SK-N-SH (cell line): ENCODE measurements around the gene R3HDML. TPM values are rescaled to one million over a fixed set of nuclear protein-coding genes. Genes with fewer than 3 reads are reported as not detected.

ENCODE experiments used
- CTCF ChIA-PET: fragments of 300-600, 350-600 bp; formaldehyde crosslinking; extraction: SDS; loops from one replicate; lab custom pipeline; 2021; lab: Yijun Ruan, JAX
- POLR2A ChIA-PET: fragments of 350-600 bp; sonication (Branson Sonifier 250); formaldehyde crosslinking; extraction: SDS; loops from one replicate; lab custom pipeline; 2020; ENCODE audit warnings: antibody characterized with exemption, inconsistent platforms; lab: Yijun Ruan, JAX
- DNase-seq: peaks from one replicate; pipeline ENCODE4 v3.0.0; 2012
- H2AFZ ChIP-seq: fragments of 200-600 bp; sonication (generic); 2 replicates; pipeline ENCODE4 v1.8.1; 2016; ENCODE audit warnings: antibody characterized with exemption, mild to moderate bottlenecking, low read depth
- H3F3A ChIP-seq: fragments of 200-600 bp; sonication (generic); replicated peaks from 2 replicates; pipeline ENCODE3; 2016; ENCODE audit warnings: antibody characterized with exemption, mild to moderate bottlenecking; ENCODE audit not compliant: insufficient read depth
- H3K27ac ChIP-seq, 2 experiments: fragments of 200-500 bp in 1 of 2; fragments of 200-600 bp in 1 of 2; sonication (Bioruptor generic) in 1 of 2; sonication (generic), shearing (Covaris generic) in 1 of 2; 2 replicates each; pipeline versions ENCODE4 v1.5.1 to v1.6.1; 2014 to 2016; ENCODE audit warnings: low read depth in 2 of 2, inconsistent platforms in 1 of 2, low read length in 1 of 2, mild to moderate bottlenecking in 1 of 2, mixed read lengths in 1 of 2
- H3K27me3 ChIP-seq: fragments of 200-600 bp; sonication (generic), shearing (Covaris generic); 2 replicates; pipeline ENCODE4 v1.6.1; 2016; ENCODE audit warnings: mixed run types; ENCODE audit not compliant: insufficient read depth
- H3K36me3 ChIP-seq, 2 experiments: fragments of 200-500 bp in 1 of 2; fragments of 200-600 bp in 1 of 2; sonication (Bioruptor generic) in 1 of 2; sonication (generic) in 1 of 2; replicated peaks in 1 of 2; 2 replicates each; pipeline versions ENCODE3 to v1.5.1; 2014 to 2016; ENCODE audit warnings: low read length in 1 of 2, mild to moderate bottlenecking in 1 of 2; ENCODE audit not compliant: insufficient read depth in 2 of 2, control insufficient read depth in 1 of 2
- H3K4me1 ChIP-seq, 2 experiments: fragments of 200-500 bp in 1 of 2; fragments of 200-600 bp in 1 of 2; sonication (Bioruptor generic) in 1 of 2; sonication (generic), shearing (Covaris generic) in 1 of 2; 2 replicates each; pipeline versions ENCODE4 v1.5.1 to v1.6.1; 2014 to 2016; ENCODE audit warnings: low read depth in 1 of 2, low read length in 1 of 2, mixed run types in 1 of 2; ENCODE audit not compliant: insufficient read depth in 2 of 2, control insufficient read depth in 1 of 2
- H3K4me2 ChIP-seq: fragments of 200-600 bp; sonication (generic), shearing (Covaris generic); 2 replicates; pipeline ENCODE4 v1.6.1; 2017; ENCODE audit warnings: mixed run types
- H3K4me3 ChIP-seq, 2 experiments: fragments of 200-500 bp in 1 of 2; fragments of 200-600 bp in 1 of 2; sonication (Bioruptor generic) in 1 of 2; sonication (generic), shearing (Covaris generic) in 1 of 2; 2 replicates each; pipeline versions ENCODE4 v1.5.1 to v1.8.1; 2014 to 2016; ENCODE audit warnings: low read depth in 2 of 2, inconsistent platforms in 1 of 2, low read length in 1 of 2, mild to moderate bottlenecking in 1 of 2, mixed read lengths in 1 of 2, moderate library complexity in 1 of 2
- H3K79me2 ChIP-seq: fragments of 200-600 bp; sonication (generic); 2 replicates; pipeline ENCODE4 v1.8.1; 2017; ENCODE audit warnings: mild to moderate bottlenecking; ENCODE audit not compliant: insufficient read depth
- H3K9ac ChIP-seq: fragments of 200-600 bp; sonication (generic); 2 replicates; pipeline ENCODE4 v1.6.1; 2017; ENCODE audit warnings: mixed run types
- H3K9me2 ChIP-seq: fragments of 200-600 bp; sonication (generic); 2 replicates; pipeline ENCODE4 v1.6.1; 2017; ENCODE audit warnings: mixed run types
- H3K9me3 ChIP-seq: fragments of 200-600 bp; sonication (generic); 2 replicates; pipeline ENCODE4 v1.6.1; 2017; ENCODE audit warnings: mixed run types, mild to moderate bottlenecking, moderate library complexity
- H4K20me1 ChIP-seq: fragments of 200-600 bp; sonication (generic); 2 replicates; pipeline ENCODE4 v1.6.1; 2017; ENCODE audit warnings: mild to moderate bottlenecking, mixed run types; ENCODE audit not compliant: insufficient read depth
- CHD2 ChIP-seq: fragments of 150-350 bp; IDR thresholded peaks from 2 replicates; pipeline ENCODE4 v1.6.1; 2018; ENCODE audit warnings: low read length; ENCODE audit not compliant: partially characterized antibody
- CTCF ChIP-seq: fragments of 200-600 bp; sonication (generic); IDR thresholded peaks from 2 replicates; pipeline ENCODE4 v1.6.1; 2017; ENCODE audit warnings: antibody characterized with exemption, mild to moderate bottlenecking, moderate library complexity
- ELF1 ChIP-seq: IDR thresholded peaks from 2 replicates; pipeline ENCODE4 v1.4.0; 2012
- EZH2phosphoT487 ChIP-seq: fragments of 200-600 bp; sonication (generic); IDR thresholded peaks from 2 replicates; pipeline ENCODE4 v1.6.1; 2017; ENCODE audit warnings: low read depth, mixed run types, mild to moderate bottlenecking, antibody characterized with exemption, moderate library complexity, borderline replicate concordance
- FOXJ3 ChIP-seq: sonication (generic); formaldehyde crosslinking; IDR thresholded peaks from 2 replicates; pipeline ENCODE4 v1.5.1; 2020; ENCODE audit warnings: mild to moderate bottlenecking, missing genetic modification reagents
- FOXM1 ChIP-seq: IDR thresholded peaks from 2 replicates; pipeline ENCODE4 v1.4.0; 2012; ENCODE audit warnings: low read depth, mild to moderate bottlenecking
- IRF3 ChIP-seq: fragments of 150-350 bp; IDR thresholded peaks from 2 replicates; pipeline ENCODE4 v1.6.1; 2016; ENCODE audit warnings: mild to moderate bottlenecking, low read depth, low read length
- NRF1 ChIP-seq: IDR thresholded peaks from 2 replicates; pipeline ENCODE4 v1.6.1; 2012; ENCODE audit warnings: low read depth, mild to moderate bottlenecking, low read length
- POLR2AphosphoS5 ChIP-seq: IDR thresholded peaks from 2 replicates; pipeline ENCODE4 v1.6.1; 2012; ENCODE audit warnings: low read depth, low read length
- RFX5 ChIP-seq: IDR thresholded peaks from 2 replicates; pipeline ENCODE4 v1.6.1; 2012; ENCODE audit warnings: mild to moderate bottlenecking, improper control_type of control experiment, low read length
- SIN3A ChIP-seq: IDR thresholded peaks from 2 replicates; pipeline ENCODE4 v1.6.1; 2012; ENCODE audit warnings: low read depth, mild to moderate bottlenecking, low read length, moderate library complexity, borderline replicate concordance
- TAF1 ChIP-seq: IDR thresholded peaks from 2 replicates; pipeline ENCODE4 v1.6.1; 2012; ENCODE audit warnings: low read depth, mild to moderate bottlenecking, low read length, moderate library complexity, borderline replicate concordance
- USF1 ChIP-seq: IDR thresholded peaks from 2 replicates; pipeline ENCODE4 v1.4.0; 2012; ENCODE audit warnings: low read depth, borderline replicate concordance
- YY1 ChIP-seq: IDR thresholded peaks from 2 replicates; pipeline ENCODE4 v1.4.0; 2012; ENCODE audit warnings: low read depth, mild to moderate bottlenecking
- WGBS: methylation state at CpG from one replicate; pipeline ENCODE4 v1.1.6; 2017; ENCODE audit warnings: low lambda C conversion rate; 5-methylcytosine and 5-hydroxymethylcytosine counted together
- polyA plus RNA-seq, 3 experiments: library from polyadenylated mRNA; depleted of rRNA; stranded (reverse); fragments of >200 nt; gene quantifications; 2 replicates each; pipeline ENCODE4 v1.2.3, GENCODE V29; 2012
- TF ChIP-seq, protein P1 (sequence below): IDR thresholded peaks from 2 replicates; pipeline ENCODE4 v1.4.0; 2012; ENCODE audit warnings: low read depth, borderline replicate concordance
- TF ChIP-seq, protein P2 (sequence below): IDR thresholded peaks from 2 replicates; pipeline ENCODE4 v1.6.1; 2012; ENCODE audit warnings: mild to moderate bottlenecking, low read depth, low read length, moderate library complexity

The R3HDML gene
- polyA plus RNA-seq, 1 of the 3 experiments (the other 2 are of a cell fraction), result not detected

GRCh38 chr20:44392776-44393607, 56.1 kb downstream of the R3HDML start:
- H3K9me3 ChIP-seq, result no peaks in the 10 kb centered on the region
- no peaks in the 10 kb centered on the region for H3K79me2 ChIP-seq
- H3K27ac ChIP-seq, result no peak overlapping the region
- no peaks in the 10 kb centered on the region for H4K20me1 ChIP-seq
- H3K4me1 ChIP-seq, result peaks cover 0 to 2% of the 10 kb centered on the region in 2 experiments; a peak in 1 of 4 replicates
- H3K27me3 ChIP-seq, result peaks cover 11% of the 10 kb centered on the region; the same call in 1 of the 2 replicates
- WGBS, result 77% methylated on average over 2 of the region's 5 CpGs
- H3K4me3 ChIP-seq, result no peak overlapping the region
- H3K9ac ChIP-seq, result no peak overlapping the region
- POLR2A ChIA-PET, result no interaction called here
- DNase-seq, result no peak
- H2AFZ ChIP-seq, result no peak overlapping the region
- no peaks in the 10 kb centered on the region for H3K9me2 ChIP-seq
- no peaks in the 10 kb centered on the region for H3F3A ChIP-seq
- CTCF ChIA-PET, result interaction anchor here (0.6 to 2.7 kb wide), 4 partner anchors 9 to 79 kb away, joined by 3 to 12 read pairs (median 6); no protein-coding TSS in a partner anchor
- TF ChIP-seq EZH2phosphoT487 (no peak), CTCF (no peak), USF1 (no peak), NRF1 (no peak), CHD2 (no peak), ELF1 (no peak), TAF1 (no peak), FOXJ3 (CRISPR knock-in tag) (no peak), POLR2AphosphoS5 (no peak), RFX5 (no peak), FOXM1 (no peak), YY1 (no peak), SIN3A (no peak), IRF3 (no peak)
- TF ChIP-seq, protein P1, sequence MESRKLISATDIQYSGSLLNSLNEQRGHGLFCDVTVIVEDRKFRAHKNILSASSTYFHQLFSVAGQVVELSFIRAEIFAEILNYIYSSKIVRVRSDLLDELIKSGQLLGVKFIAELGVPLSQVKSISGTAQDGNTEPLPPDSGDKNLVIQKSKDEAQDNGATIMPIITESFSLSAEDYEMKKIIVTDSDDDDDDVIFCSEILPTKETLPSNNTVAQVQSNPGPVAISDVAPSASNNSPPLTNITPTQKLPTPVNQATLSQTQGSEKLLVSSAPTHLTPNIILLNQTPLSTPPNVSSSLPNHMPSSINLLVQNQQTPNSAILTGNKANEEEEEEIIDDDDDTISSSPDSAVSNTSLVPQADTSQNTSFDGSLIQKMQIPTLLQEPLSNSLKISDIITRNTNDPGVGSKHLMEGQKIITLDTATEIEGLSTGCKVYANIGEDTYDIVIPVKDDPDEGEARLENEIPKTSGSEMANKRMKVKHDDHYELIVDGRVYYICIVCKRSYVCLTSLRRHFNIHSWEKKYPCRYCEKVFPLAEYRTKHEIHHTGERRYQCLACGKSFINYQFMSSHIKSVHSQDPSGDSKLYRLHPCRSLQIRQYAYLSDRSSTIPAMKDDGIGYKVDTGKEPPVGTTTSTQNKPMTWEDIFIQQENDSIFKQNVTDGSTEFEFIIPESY, result no peak
- TF ChIP-seq, protein P2, sequence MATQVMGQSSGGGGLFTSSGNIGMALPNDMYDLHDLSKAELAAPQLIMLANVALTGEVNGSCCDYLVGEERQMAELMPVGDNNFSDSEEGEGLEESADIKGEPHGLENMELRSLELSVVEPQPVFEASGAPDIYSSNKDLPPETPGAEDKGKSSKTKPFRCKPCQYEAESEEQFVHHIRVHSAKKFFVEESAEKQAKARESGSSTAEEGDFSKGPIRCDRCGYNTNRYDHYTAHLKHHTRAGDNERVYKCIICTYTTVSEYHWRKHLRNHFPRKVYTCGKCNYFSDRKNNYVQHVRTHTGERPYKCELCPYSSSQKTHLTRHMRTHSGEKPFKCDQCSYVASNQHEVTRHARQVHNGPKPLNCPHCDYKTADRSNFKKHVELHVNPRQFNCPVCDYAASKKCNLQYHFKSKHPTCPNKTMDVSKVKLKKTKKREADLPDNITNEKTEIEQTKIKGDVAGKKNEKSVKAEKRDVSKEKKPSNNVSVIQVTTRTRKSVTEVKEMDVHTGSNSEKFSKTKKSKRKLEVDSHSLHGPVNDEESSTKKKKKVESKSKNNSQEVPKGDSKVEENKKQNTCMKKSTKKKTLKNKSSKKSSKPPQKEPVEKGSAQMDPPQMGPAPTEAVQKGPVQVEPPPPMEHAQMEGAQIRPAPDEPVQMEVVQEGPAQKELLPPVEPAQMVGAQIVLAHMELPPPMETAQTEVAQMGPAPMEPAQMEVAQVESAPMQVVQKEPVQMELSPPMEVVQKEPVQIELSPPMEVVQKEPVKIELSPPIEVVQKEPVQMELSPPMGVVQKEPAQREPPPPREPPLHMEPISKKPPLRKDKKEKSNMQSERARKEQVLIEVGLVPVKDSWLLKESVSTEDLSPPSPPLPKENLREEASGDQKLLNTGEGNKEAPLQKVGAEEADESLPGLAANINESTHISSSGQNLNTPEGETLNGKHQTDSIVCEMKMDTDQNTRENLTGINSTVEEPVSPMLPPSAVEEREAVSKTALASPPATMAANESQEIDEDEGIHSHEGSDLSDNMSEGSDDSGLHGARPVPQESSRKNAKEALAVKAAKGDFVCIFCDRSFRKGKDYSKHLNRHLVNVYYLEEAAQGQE, result no peak
- H3K36me3 ChIP-seq, result no peaks in the 10 kb centered on the region
- H3K4me2 ChIP-seq, result no peak overlapping the region
